GM23338 (cell line): ENCODE measurements around the gene SLC22A4. TPM values are rescaled to one million over a fixed set of nuclear protein-coding genes. Genes with fewer than 3 reads are reported as not detected.

Experiments used
- ATAC-seq: fragments of 200-7000 bp; cut with Tn5 transposase; 3 replicates; pipeline ENCODE4 v1.9.1; 2020
- DNase-seq: peaks from one replicate; pipeline ENCODE4 v3.0.0-alpha.2; 2015; ENCODE audit warnings: low spot score
- H2AFZ ChIP-seq: fragments of 200-600 bp; sonication (generic); 2 replicates; pipeline ENCODE4 v1.8.0; 2016; ENCODE audit warnings: antibody characterized with exemption, mild to moderate bottlenecking, moderate library complexity
- H3F3A ChIP-seq: fragments of 200-600 bp; sonication (generic); replicated peaks from 2 replicates; pipeline ENCODE4 v1.8.0; 2017; ENCODE audit warnings: antibody characterized with exemption, mixed run types, low read depth
- H3K27ac ChIP-seq: fragments of 200-600 bp; sonication (generic); 2 replicates; pipeline ENCODE4 v1.6.1; 2016; ENCODE audit warnings: low read depth
- H3K27me3 ChIP-seq: fragments of 200-600 bp; sonication (generic); 2 replicates; pipeline ENCODE4 v1.8.0; 2016; ENCODE audit warnings: mild to moderate bottlenecking, mixed run types, moderate library complexity; ENCODE audit not compliant: insufficient read depth
- H3K36me3 ChIP-seq: fragments of 200-600 bp; sonication (generic); 2 replicates; pipeline ENCODE4 v1.8.0; 2016; ENCODE audit warnings: mild to moderate bottlenecking; ENCODE audit not compliant: insufficient read depth
- H3K4me1 ChIP-seq: fragments of 200-600 bp; sonication (generic); 2 replicates; pipeline ENCODE4 v1.8.0; 2016; ENCODE audit warnings: mild to moderate bottlenecking, moderate library complexity; ENCODE audit not compliant: insufficient read depth
- H3K4me2 ChIP-seq: fragments of 200-600 bp; sonication (generic); 2 replicates; pipeline ENCODE4 v1.7.1; 2017; ENCODE audit warnings: mixed run types
- H3K4me3 ChIP-seq: fragments of 200-600 bp; sonication (generic); 2 replicates; pipeline ENCODE4 v1.6.1; 2016; ENCODE audit warnings: mixed run types
- H3K79me2 ChIP-seq: fragments of 200-600 bp; sonication (generic); replicated peaks from 2 replicates; pipeline ENCODE4 v1.8.0; 2017; ENCODE audit warnings: mild to moderate bottlenecking; ENCODE audit not compliant: insufficient read depth
- H3K9me2 ChIP-seq: fragments of 200-600 bp; sonication (generic); 2 replicates; pipeline ENCODE4 v1.8.0; 2017; ENCODE audit not compliant: insufficient read depth
- H4K20me1 ChIP-seq: fragments of 200-600 bp; sonication (generic); replicated peaks from 2 replicates; pipeline ENCODE4 v1.8.0; 2017; ENCODE audit warnings: mild to moderate bottlenecking; ENCODE audit not compliant: insufficient read depth
- H3K27ac Mint-ChIP-seq: 2 replicates; pipeline ENCODE4 v1.8.0; 2020; ENCODE audit warnings: inconsistent platforms, mild to moderate bottlenecking, moderate library complexity, mixed read lengths
- H3K27me3 Mint-ChIP-seq: 3 replicates; pipeline ENCODE4 v1.8.0; 2022; ENCODE audit warnings: low read depth, mild to moderate bottlenecking, moderate library complexity, mixed read lengths, inconsistent platforms; ENCODE audit not compliant: insufficient read depth, poor library complexity
- H3K36me3 Mint-ChIP-seq: 3 replicates; pipeline ENCODE4 v1.8.0; 2021; ENCODE audit warnings: low read depth, mild to moderate bottlenecking, inconsistent platforms, moderate library complexity, mixed read lengths
- H3K4me1 Mint-ChIP-seq: 3 replicates; pipeline ENCODE4 v1.8.0; 2020; ENCODE audit warnings: mild to moderate bottlenecking, inconsistent platforms, mixed read lengths
- H3K4me3 Mint-ChIP-seq: 3 replicates; pipeline ENCODE4 v1.8.0; 2021; ENCODE audit warnings: moderate library complexity, mild to moderate bottlenecking, inconsistent platforms, mixed read lengths
- H3K9me3 Mint-ChIP-seq: 3 replicates; pipeline ENCODE4 v1.8.0; 2020; ENCODE audit warnings: moderate library complexity, mild to moderate bottlenecking, inconsistent platforms, mixed read lengths
- ETS1 ChIP-seq: IDR thresholded peaks from 2 replicates; pipeline ENCODE4 v1.6.1; 2016; ENCODE audit warnings: antibody characterized with exemption
- EZH2 ChIP-seq: fragments of 200-600 bp; sonication (generic); IDR thresholded peaks from one replicate; pipeline ENCODE4 v1.8.0; 2017; ENCODE audit warnings: antibody characterized with exemption, mild to moderate bottlenecking, low read depth; ENCODE audit not compliant: unreplicated experiment
- JUNB ChIP-seq: IDR thresholded peaks from one replicate; pipeline ENCODE4 v1.6.1; 2016; ENCODE audit warnings: antibody characterized with exemption; ENCODE audit not compliant: unreplicated experiment
- POLR2AphosphoS5 ChIP-seq: IDR thresholded peaks from 2 replicates; pipeline ENCODE4 v1.6.1; 2016; ENCODE audit warnings: antibody characterized with exemption, low read depth
- STAT1 ChIP-seq: IDR thresholded peaks from one replicate; pipeline ENCODE4 v1.6.1; 2016; ENCODE audit warnings: antibody characterized with exemption; ENCODE audit not compliant: unreplicated experiment
- ZNF114 ChIP-seq: fragments of 250-450 bp; sonication (Bioruptor Pico); IDR thresholded peaks from 2 replicates; pipeline ENCODE4 v1.5.0; 2020; ENCODE audit warnings: mild to moderate bottlenecking, moderate library complexity
- ZNF331 ChIP-seq: fragments of 250-450 bp; sonication (Bioruptor Pico); IDR thresholded peaks from 2 replicates; pipeline ENCODE4 v1.5.0; 2020; ENCODE audit warnings: low read depth, mild to moderate bottlenecking, moderate library complexity
- ZNF462 ChIP-seq: fragments of 250-450 bp; sonication (Bioruptor Pico); IDR thresholded peaks from 2 replicates; pipeline ENCODE4 v1.5.0; 2020; ENCODE audit warnings: mild to moderate bottlenecking, moderate library complexity
- polyA plus RNA-seq: library from polyadenylated mRNA; unstranded; fragments of >200 nt; fragmentation: Nextera tagmentation; extraction: Ambion mirVana; gene quantifications from 2 replicates; pipeline ENCODE4 v1.2.1, GENCODE V29; 2016
- total RNA-seq: library from RNA; depleted of rRNA; stranded (reverse); fragments of >200 nt; shearing (Covaris generic); gene quantifications from 2 replicates; pipeline ENCODE4 v1.2.3, GENCODE V29; 2014

Gene SLC22A4
- total and polyA plus RNA-seq, 2 experiments from 2014 or later, result 0.28 to 0.40 TPM

- H3K4me1 ChIP-seq, result no peaks in the 10 kb centered on the region
- no peaks in the 10 kb centered on the region for H3K9me2 ChIP-seq
- H4K20me1 ChIP-seq, result no peaks in the 10 kb centered on the region
- no peaks in the 10 kb centered on the region for H3K36me3 ChIP-seq
- Mint-ChIP-seq H3K9me3 (no peaks in the 10 kb centered on the region), H3K4me3 (no peak overlapping the region), H3K27ac (no peak overlapping the region), H3K36me3 (no peaks in the 10 kb centered on the region), H3K4me1 (no peaks in the 10 kb centered on the region), H3K27me3 (peaks cover 4% of the 10 kb centered on the region)
- H3K27me3 ChIP-seq, result no peaks in the 10 kb centered on the region
- no peak overlapping the region for H3K4me3 ChIP-seq
- no peak overlapping the region for H3K27ac ChIP-seq
- ATAC-seq, result no peak
- no peak for TF ChIP-seq POLR2AphosphoS5
- no peak for TF ChIP-seq ETS1
- TF ChIP-seq ZNF331 (CRISPR knock-in tag), result no peak
- no peak for TF ChIP-seq EZH2
- TF ChIP-seq ZNF114 (CRISPR knock-in tag), result no peak
- no peak for TF ChIP-seq STAT1
- no peak for TF ChIP-seq JUNB
- no peak for TF ChIP-seq ZNF462 (CRISPR knock-in tag)
- no peak overlapping the region for H2AFZ ChIP-seq
- no peaks in the 10 kb centered on the region for H3K79me2 ChIP-seq
- H3F3A ChIP-seq, result no peaks in the 10 kb centered on the region
- H3K4me2 ChIP-seq, result no peak overlapping the region
- DNase-seq, result no peak
Observed at GRCh38 chr5:132378580-132378979, 84.4 kb downstream of the SLC22A4 start.
